Activated CD8-positive, alpha-beta memory T cell treated with anti-CD3 and anti-CD28 coated beads for 36 hours (primary cell): ENCODE data around the gene EHD4. TPM values are rescaled to one million over a fixed set of nuclear protein-coding genes. Genes with fewer than 3 reads are reported as not detected.

Experiments used
- CTCF ChIA-PET: fragments of 350-600 bp; sonication (Branson Sonifier 250); formaldehyde crosslinking; loops from one replicate; lab custom pipeline; 2021; ENCODE audit warnings: antibody characterized with exemption; lab: Charles Lee
- POLR2A ChIA-PET: fragments of 350-600 bp; sonication (Branson Sonifier 250); formaldehyde crosslinking; loops from one replicate; lab custom pipeline; 2021; ENCODE audit warnings: antibody characterized with exemption; lab: Charles Lee
- total RNA-seq, 2 experiments: library from RNA; stranded (reverse); gene quantifications; one replicate each; pipeline ENCODE4 v1.2.3, GENCODE V29; 2021

EHD4 gene
- total RNA-seq, 2 experiments from 2014 or later: 25.8 TPM

GRCh38 chr15:41933771-41934170 is 38.6 kb downstream of the EHD4 start:
- POLR2A ChIA-PET: interaction anchor here (4.2 kb wide), 1 partner anchor 38 kb away, joined by 67 read pairs; the partner anchor contains the start of gene EHD4
- CTCF ChIA-PET: interaction anchor here (1.0 to 8.2 kb wide), 3 partner anchors 29 to 48 kb away, joined by 4 to 55 read pairs (median 4); partner anchors contain the start of gene EHD4

DNA sequence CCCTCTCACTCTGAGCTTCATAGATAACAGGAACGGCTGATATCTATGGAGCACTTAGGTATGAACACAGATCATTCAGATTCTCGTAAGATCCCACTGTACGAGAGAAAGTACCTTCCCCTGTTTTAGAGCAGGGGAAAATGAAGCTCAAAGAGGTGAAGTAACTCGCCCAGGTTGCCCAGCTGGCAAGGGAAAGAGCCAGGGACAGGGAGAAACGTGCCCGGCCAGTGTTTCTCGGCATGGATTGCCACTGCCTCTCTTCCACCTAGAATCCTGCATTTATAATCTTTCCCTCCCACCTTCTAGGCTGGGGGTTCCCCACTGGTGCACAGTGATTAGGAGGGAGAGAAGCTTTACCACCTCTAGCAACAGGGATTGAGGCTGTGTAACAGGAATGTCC is 39.0 kb downstream of the EHD4 start:
- POLR2A ChIA-PET: no interaction called here

GRCh38 chr15:41932511-41933289 is 39.7 kb downstream of the EHD4 start:
- ChIA-PET POLR2A (no interaction called here), CTCF (interaction anchor here (1.0 to 8.2 kb wide), 3 partner anchors 38 to 49 kb away, joined by 3 to 55 read pairs (median 4); partner anchors contain the start of gene EHD4)

More for the DNA sequence above, 39.0 kb downstream of the EHD4 start:
- CTCF ChIA-PET: interaction anchor here (1.0 to 8.2 kb wide), 3 partner anchors 28 to 48 kb away, joined by 4 to 55 read pairs (median 4); partner anchors contain the start of gene EHD4

DNA sequence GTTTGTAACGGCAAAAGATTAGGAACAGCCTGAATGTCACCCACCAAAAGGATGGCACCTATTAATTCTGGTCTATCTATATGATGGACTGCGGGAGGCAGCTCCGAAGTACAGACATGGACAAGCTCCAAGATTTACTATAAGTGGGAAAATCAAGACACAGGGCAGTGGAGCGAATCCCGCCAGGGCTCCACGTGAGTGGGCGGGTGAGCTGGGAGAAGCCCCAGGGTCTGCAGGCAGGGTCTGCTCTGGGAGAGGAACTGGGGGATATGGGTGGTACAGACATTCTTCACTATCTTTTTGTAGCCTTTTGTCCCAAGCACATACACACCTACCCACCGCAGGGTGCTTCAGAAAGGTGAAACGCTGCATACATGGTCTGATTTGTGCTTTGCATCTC is 40.3 kb downstream of the EHD4 start:
- ChIA-PET CTCF (interaction anchor here (1.0 kb wide), 1 partner anchor 37 kb away, joined by 3 read pairs; no protein-coding TSS in a partner anchor), POLR2A (interaction anchor here (0.6 kb wide), 1 partner anchor 9 kb away, joined by 4 read pairs; no protein-coding TSS in a partner anchor)

DNA sequence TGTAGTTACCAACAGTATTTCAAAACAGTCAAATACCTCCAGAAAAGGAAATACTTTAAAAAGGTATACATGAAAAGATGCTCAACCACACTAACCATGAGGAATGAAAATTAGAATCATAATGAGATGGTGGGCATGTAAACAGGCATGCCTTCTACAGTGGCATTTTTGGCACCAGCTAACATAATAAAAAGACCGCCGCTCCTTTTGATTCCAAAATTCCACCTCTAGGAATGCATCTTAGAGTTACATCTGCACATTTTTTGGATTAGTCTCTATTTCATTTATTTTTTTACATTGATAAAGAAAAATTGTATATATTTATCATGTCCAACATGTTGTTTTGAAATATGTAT is 41.5 kb downstream of the EHD4 start:
- POLR2A ChIA-PET: interaction anchor here (0.9 kb wide), 1 partner anchor 42 kb away, joined by 3 read pairs; no protein-coding TSS in a partner anchor
- CTCF ChIA-PET: no interaction called here

GRCh38 chr15:41930221-41930866 is 42.0 kb downstream of the EHD4 start:
- CTCF ChIA-PET: no interaction called here
- POLR2A ChIA-PET: no interaction called here

DNA sequence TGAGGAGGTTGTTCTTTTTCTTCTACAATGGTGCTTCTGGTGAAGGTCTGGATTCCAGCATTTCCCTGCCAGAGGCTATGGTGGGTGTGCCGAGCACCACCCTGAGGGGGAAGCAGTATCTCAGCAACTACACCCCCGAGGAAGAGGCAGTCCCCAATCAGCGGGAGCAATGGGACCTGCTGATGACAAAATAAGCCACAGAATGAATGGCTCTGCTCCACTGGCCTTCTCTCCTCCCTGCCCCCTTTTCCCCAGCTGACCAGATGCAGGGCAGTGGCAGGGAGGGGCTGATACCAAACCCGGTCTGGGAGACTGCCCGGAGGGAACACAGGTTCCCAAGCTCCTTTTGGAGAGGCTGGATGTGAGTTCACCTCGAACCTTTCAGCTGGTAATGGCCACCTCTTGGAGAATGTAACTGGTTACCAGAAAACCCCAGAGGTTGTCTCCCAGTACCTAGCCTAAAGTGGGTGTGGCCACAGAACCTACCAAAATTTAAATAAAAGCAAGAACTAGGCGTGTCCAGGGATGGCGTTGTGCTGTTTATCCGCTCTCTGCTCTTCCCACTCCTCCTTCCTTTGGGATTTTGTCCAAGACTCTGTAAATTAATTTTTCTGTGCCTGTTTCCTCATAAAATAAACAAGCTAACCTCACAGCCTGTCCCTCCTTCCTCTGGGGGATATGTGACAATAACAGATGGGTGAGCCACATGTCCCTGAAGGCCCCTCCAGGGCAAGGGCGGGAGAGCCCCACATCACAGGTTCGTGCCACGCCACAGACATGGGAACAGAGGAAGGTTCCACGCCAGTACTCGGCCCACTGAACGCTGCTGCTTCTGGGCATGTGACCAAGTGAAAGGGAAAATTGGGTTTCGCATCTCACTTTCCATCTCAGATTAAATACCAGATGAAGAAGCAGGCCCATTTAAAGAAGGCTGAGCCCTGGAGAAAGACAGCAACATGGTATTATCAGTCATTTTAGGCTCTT is 43.4 kb downstream of the EHD4 start:
- ChIA-PET CTCF (interaction anchor here (0.9 kb wide), 1 partner anchor 24 kb away, joined by 4 read pairs; no protein-coding TSS in a partner anchor), POLR2A (no interaction called here)

GRCh38 chr15:41928100-41928499 is 44.3 kb downstream of the EHD4 start:
- POLR2A ChIA-PET: no interaction called here
- CTCF ChIA-PET: no interaction called here

GRCh38 chr15:41927536-41927935 is 44.8 kb downstream of the EHD4 start:
- ChIA-PET POLR2A (no interaction called here), CTCF (no interaction called here)

- ChIA-PET CTCF (no interaction called here), POLR2A (no interaction called here)
Measured at GRCh38 chr15:41926185-41927056, 45.9 kb downstream of the EHD4 start.

- POLR2A ChIA-PET: no interaction called here
- CTCF ChIA-PET: interaction anchor here (0.7 to 1.9 kb wide), 2 partner anchors 10 to 14 kb away, joined by 3 to 4 read pairs; no protein-coding TSS in a partner anchor
Measured at GRCh38 chr15:41925086-41925608, 47.2 kb downstream of the EHD4 start.

GRCh38 chr15:41923401-41923997 is 48.9 kb downstream of the EHD4 start:
- CTCF ChIA-PET: interaction anchor here (0.8 to 2.0 kb wide), 3 partner anchors 12 to 29 kb away, joined by 3 to 8 read pairs (median 4); no protein-coding TSS in a partner anchor
- POLR2A ChIA-PET: no interaction called here

DNA sequence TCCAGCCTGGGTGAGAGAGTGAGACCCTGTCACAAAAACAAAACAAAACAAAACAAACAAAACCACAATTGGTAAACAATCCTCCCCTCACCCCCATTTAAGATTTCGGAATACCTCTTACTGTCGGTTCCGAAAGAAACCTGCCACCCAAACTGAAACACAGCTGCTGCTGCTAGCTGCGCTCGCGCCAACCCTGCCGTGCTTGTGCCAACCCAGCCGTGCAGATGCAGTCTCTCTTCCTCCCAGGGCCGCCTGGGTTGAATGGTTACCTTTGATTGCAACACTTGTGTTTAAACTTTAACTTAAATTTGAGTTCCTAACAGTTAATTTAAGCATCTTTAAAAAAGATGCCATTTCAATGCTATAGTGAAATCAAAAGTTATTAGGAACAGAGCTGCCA is 50.0 kb downstream of the EHD4 start:
- ChIA-PET CTCF (interaction anchor here (2.0 kb wide), 1 partner anchor 17 kb away, joined by 8 read pairs; no protein-coding TSS in a partner anchor), POLR2A (no interaction called here)

- POLR2A ChIA-PET: no interaction called here
- CTCF ChIA-PET: no interaction called here
Measured at GRCh38 chr15:41921639-41922038, 50.7 kb downstream of the EHD4 start.

DNA sequence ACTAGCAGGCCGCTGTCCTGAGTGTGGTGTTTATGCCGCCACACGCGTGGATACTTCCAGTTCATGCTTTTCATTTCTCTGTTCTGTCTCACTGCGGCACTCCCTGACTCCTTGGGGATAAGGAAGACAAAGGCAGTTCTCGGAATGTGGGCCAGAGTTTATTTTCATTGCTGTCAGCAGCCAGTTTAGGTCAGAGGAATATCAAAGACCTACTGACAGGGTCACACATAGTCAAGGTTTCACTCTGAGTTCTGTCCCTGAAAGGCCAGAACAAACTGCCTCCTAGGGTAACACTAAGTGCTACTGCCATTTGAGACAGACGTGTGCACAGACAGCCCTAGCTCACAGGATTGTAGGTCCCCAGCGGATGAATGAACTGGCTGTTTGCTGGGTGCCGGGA is 51.2 kb downstream of the EHD4 start:
- POLR2A ChIA-PET: no interaction called here

GRCh38 chr15:41919954-41920538 is 52.3 kb downstream of the EHD4 start:
- ChIA-PET CTCF (no interaction called here), POLR2A (no interaction called here)

More for the DNA sequence above, 51.2 kb downstream of the EHD4 start:
- CTCF ChIA-PET: no interaction called here
